ENCODE data around the gene TSPAN13. TPM values are rescaled to one million over a fixed set of nuclear protein-coding genes. Genes with fewer than 3 reads are reported as not detected.

TSPAN13 gene
- total and polyA plus RNA-seq, 2 of the 4 experiments (the other 2 are of a cell fraction), result 3.0 to 5.0 TPM

- no peak overlapping the region for H2AK9ac ChIP-seq (replicated peaks; ENCODE audit: low read depth, low read length, poor library complexity)
- BruUV-seq (replicated peaks), result no TSS peak
- TF ChIP-seq RFX5 (IDR thresholded peaks at IDR 0.05; ENCODE audit: low read depth, low read length) (no peak), CTCF (conservative IDR thresholded peaks at IDR 0.05; ENCODE audit: low read depth, low read length) (no peak), FOS (IDR thresholded peaks at IDR 0.05; ENCODE audit: low read depth, low read length) (no peak), MXI1 (IDR thresholded peaks at IDR 0.05; ENCODE audit: borderline replicate concordance, low read depth, low read length) (no peak), MAFK (IDR thresholded peaks at IDR 0.05; ENCODE audit: low read depth, low read length) (no peak), CHD1 (IDR thresholded peaks at IDR 0.05; ENCODE audit: low read depth, low read length) (no peak), CEBPB (IDR thresholded peaks at IDR 0.05; ENCODE audit: low read depth, low read length) (no peak)
- no peaks in the 10 kb centered on the region for H4K20me1 ChIP-seq (ENCODE audit: insufficient read depth, low read length)
- dilution Hi-C loops (cut with HindIII; ENCODE audit: low sequenced_read_pairs, unreplicated experiment) (no loop called here), in situ Hi-C loops (cut with MboI; ENCODE audit: low sequenced_read_pairs) (no loop called here), intact Hi-C loops (cut with micrococcal nuclease) (no loop called here)
- H2AK5ac ChIP-seq (ENCODE audit: low read depth, low read length), result no peak overlapping the region
- H4K8ac ChIP-seq (ENCODE audit: low read depth in 2 of 2, low read length in 2 of 2), result no peak overlapping the region
- no peaks in the 10 kb centered on the region for H3K4me1 ChIP-seq (ENCODE audit: control insufficient read depth, insufficient read depth, low read length)
- no peak overlapping the region for H4K5ac ChIP-seq (ENCODE audit: low read depth, low read length)
- no peak for DNase-seq
- no peak overlapping the region for H2BK120ac ChIP-seq (ENCODE audit: low read depth, low read length)
- H2BK15ac ChIP-seq (ENCODE audit: low read depth, low read length), result no peak overlapping the region
- H3K27ac ChIP-seq (ENCODE audit: insufficient read depth, low read length), result no peak overlapping the region
- no peak overlapping the region for H4K91ac ChIP-seq (ENCODE audit: insufficient read depth, low read depth, low read length)
- no peaks in the 10 kb centered on the region for H3K27me3 ChIP-seq (ENCODE audit: control insufficient read depth, insufficient read depth, low read length)
- WGBS, 2 experiments (ENCODE audit: extremely low coverage in 2 of 2, insufficient read length in 1 of 2), result 83% methylated on average over 2 of the region's 7 CpGs; no CpG with 5 or more reads in 1 of the 2 experiments
- no peak overlapping the region for H2BK5ac ChIP-seq (ENCODE audit: low read depth, low read length, poor library complexity, severe bottlenecking)
- H3K14ac ChIP-seq (replicated peaks; ENCODE audit: low read depth, low read length), result no peak overlapping the region
- POLR2A ChIA-PET (ENCODE audit: unreplicated experiment), result no interaction called here
- no peaks in the 10 kb centered on the region for H3K9me3 ChIP-seq (ENCODE audit: control insufficient read depth, insufficient read depth, low read length)
- CTCF ChIA-PET, result no interaction called here
- H3K36me3 ChIP-seq (ENCODE audit: control insufficient read depth, insufficient read depth, low read length), result no peaks in the 10 kb centered on the region
- no peak overlapping the region for H2BK20ac ChIP-seq (ENCODE audit: low read depth, low read length)
- H2AFZ ChIP-seq (replicated peaks; ENCODE audit: low read length, poor library complexity), result no peak overlapping the region
- H3K4me3 ChIP-seq (ENCODE audit: insufficient read depth, low read depth, low read length), result no peak overlapping the region
- no peak overlapping the region for H3K4ac ChIP-seq (ENCODE audit: low read depth, low read length)
- H3K79me1 ChIP-seq (ENCODE audit: low read depth in 1 of 2, low read length in 2 of 2), result no peaks in the 10 kb centered on the region
- H3K18ac ChIP-seq (ENCODE audit: low read depth, low read length), result no peak overlapping the region
- no peak overlapping the region for H3K9ac ChIP-seq (ENCODE audit: low read depth, low read length)
- H3K56ac ChIP-seq (ENCODE audit: extremely low read depth, insufficient read depth, low read length), result no peak overlapping the region
- no peak overlapping the region for H3K23ac ChIP-seq (ENCODE audit: low read depth, low read length)
- no peak for ATAC-seq (ENCODE audit: low read depth)
- H3K4me2 ChIP-seq (ENCODE audit: low read depth, low read length), result no peak overlapping the region
- H3K9me1 ChIP-seq (ENCODE audit: insufficient read depth, low read length), result no peaks in the 10 kb centered on the region
These were observed 19.3 kb upstream of the TSPAN13 start for GRCh38 chr7:16734148-16734726.
